Measurements from ENCODE around the gene KRTAP29-1.

KRTAP29-1 gene

DNA sequence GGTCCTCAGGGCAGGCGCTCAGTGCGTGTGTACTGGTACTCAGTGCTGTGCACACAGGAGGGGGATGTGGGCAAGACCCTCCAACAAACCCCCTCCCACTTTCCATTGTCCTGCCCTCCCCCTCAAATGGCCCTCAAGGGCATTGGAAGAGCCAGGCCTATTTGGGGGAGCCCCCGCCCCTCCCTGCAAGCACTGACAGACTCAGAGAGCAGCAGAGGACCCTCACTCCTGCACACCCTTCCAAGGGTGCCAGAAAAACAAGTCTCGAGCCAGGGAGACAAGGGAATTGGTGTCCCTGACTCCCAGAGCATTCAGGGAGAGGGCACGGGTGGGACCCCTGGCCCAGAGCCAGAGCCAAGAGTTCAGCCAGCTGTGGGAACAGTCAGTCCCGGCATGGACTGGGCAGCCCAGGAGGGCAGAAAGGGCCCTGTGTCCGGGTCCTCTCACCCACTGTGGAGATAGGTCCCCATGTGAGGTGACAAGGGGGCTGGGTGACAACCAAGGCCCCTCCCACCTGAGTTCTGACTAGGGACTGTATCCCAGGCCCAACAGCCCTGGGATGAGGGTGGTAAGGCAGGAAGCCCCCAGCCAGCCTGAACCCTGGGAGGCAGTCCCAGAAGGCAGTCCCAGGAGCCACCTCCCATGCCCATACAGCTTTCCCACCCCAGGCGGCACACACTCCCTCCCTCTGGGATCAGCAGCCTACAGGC, 24.9 kb upstream of the KRTAP29-1 start:
- no peak for DNase-seq (ENCODE audit: low read depth in 2 of 2)

DNA sequence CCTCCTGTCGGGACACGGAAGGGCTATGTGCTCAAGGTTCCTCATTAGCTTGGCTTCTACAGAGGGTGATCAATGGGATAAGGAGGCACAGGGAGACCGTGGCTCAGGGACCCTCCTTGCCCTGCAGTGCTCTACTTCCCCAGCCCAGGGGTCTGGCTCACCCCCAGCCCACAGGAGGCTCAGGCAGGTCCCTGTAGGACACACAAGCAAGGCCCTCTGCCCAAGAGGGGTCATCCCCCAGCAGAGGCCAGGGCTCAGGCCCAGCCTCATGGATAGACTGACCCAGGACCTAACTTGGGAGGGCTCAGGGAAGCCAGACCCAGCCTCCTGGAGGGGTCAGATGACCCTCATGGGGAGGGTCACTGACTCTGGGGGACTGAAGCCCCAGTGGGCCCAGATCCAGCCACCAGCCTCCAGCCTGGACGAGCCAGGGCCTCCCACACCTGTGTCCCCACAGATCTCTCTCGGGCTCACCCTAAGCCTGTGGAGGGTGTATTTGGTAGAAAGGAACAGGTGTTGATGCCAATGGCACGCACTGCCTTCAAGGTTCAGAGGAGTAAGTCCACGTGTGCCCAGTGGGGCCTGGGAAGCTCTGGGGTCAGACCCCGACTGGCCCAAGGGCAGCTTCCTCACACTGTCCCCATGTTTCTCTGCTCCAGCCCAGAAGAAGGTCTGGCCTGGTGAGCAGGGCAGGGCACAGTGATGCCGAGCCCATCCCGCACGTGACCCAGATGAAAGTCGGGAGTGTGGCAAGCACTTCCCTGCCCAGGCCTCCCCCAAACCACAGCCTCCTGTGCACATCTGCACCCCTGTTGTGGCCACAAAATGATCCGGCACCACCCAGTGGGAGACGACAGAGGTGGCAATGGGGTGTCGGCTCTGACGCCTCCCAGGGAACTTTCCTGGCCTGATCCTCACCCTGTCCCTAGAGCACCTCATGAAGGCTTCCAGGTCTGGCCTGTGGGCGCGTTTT, 23.8 kb upstream of the KRTAP29-1 start:
- DNase-seq (ENCODE audit: low read depth in 2 of 2): no peak

DNA sequence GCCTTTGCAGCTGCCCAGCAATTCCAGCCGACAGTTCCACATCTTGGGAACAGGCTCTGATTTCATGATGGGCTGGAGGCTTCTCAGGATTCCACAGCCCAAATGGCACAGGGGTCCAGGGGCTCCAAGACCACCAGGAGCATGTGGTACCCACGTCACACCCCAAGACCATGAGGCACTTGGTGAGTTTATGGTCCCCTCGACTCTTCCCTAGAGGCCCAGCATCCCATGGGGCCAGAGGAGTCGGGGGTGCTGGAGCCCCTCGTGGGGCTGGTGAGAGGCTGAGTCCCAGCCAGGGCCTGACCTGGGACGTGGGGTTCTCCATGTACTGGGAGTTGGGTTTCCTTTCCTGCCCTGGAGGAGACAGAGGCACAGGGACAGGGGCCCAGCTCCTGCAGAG, 23.0 kb upstream of the KRTAP29-1 start:
- no peak for DNase-seq (ENCODE audit: low read depth in 2 of 2)

DNA sequence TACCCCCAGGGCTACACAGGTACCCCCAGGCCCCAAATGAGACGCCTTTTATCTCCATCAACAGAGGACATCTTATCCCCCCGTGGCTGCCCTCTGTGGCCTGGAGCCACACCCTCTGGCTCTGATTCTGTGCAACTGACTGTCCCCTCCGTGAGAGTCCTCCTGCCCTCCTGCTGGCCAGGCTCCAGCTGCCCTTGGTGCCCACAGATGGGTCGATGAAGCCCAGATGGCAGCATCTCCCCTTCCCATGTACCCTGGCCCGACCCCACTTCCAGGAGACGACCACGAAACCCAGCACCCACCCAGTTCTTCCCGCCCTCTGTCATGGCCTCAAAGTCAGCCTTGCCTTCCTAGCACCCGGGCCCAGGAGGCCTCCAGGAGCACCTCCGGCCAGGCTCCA, 22.5 kb upstream of the KRTAP29-1 start:
- DNase-seq (ENCODE audit: low read depth in 2 of 2): no peak

DNA sequence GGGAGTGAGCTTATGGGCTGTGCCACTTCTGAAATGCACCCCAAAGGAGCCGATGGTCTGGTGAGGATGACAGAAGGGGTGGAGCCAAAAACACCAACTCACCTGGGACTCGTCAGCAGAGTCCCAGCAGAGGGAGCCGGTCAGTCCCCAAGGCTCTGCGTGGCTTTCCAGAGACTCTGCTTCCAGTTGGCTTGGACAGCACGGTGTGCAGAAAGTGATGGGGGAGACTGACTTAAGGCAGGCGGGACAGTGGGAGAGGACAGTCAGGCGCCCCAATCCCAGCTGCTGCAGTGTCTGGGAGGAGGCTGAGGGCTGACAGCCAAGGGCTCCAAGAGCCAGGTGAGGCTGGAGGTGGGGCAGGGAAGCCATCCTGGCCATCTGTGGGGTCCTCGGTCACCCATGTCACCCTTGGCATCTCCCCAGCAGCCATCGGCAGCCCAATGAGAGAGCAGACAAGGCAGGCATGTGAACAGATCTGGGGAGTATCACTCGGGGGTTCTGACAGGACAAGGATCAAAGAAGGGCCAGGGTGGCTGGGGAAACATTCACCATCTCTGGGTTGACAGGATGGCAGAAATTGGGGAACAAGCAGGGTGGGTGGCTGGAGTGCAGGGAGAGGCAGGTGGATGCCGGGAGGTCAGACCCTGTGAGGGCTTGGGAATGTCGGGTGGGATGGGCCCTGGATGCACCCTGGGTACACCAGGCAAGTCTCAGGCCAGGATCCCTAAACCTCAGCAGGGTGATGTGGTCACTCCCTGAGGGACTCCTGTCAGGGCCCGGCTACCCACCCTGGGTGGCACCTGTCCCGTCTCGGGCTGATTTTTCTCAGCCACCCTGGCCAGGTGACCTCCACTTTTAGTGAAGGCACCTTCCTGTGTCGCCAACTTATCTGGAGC, 21.8 kb upstream of the KRTAP29-1 start:
- DNase-seq (ENCODE audit: low read depth in 2 of 2): no peak

DNA sequence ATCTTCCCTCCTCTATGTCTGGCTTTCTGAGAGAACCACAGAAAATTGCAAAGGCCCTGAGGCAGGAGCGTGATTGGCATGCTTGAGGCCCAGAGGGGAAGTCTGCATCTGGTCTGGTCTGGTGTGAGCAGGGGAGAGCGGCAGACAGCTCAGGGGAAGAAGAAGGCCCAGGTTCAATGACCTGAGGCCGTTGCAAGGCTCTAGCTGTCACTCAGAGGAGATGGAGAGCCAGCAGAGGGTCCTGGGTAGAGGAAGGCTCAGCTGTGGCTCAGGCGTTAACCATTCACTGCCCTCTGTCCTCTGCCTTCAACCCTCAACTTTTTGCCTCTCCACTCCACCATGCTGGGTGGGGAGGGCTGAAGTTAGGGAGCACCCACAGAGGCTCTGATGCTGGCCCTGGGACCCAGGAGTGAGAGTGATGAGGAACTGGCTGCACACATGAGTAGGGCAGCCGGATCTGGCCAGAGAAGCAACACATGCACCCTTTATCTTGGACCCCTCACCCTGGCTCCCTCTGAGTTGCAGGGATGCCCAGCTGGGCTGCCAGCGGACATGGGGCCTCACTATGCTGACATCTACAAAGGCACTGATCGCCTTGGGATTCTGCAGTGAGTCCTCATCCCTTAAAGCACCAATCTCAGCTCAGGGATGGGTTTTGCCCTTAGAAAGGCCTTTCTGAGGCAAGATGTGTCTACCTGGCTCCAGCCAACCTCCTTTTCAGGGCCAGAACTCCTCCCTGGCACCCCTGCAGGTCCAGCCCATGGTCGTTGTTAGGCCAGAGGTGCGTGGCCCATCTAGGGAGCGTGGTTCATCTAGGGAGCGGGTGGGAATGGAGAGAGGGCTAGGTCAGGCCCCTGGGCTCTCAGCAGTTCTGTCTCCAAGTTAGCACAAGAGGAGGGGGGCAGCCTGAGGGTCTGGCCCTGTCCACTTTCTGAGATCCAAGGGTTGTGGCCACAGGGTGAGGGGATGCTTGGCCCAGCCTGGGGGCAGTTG, 20.5 kb upstream of the KRTAP29-1 start:
- no peak for DNase-seq (ENCODE audit: low read depth in 2 of 2)

DNA sequence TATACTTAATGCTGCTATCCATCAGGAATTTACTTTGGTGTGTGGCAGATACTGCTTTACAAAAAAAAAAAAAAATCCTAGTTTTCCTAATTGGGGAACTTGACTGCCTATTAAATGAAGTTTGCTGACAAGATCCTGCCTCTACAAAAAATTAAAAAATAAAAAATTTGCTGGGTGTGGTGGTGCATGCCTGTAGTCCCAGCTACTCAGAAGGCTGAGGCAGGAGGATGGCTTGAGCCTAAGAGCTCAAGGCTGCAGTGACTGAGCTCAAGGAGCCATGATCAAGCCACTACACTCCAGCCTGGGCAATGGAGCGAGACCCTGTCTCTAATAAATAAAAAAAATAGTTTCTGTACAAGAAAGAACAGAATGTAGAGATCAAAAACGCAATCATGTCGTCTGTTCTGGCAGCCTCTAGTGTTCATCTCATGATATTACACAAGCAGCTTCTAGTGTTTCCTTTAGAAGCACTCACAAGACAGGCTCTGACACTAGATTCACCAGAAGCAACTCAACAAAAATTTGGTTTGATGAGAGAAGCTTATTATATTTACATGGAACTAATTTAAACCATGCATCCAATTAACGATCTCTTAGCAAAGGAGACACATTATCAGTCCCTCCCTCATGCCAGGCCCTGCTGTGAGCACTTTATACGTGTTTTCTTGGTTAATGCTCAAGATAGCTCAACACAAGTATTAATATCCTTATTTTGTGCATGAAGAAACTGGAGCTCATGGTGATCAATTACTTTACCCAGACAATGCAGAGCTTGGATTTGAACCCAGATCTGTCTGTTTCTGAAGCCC, 19.6 kb upstream of the KRTAP29-1 start:
- no peak for DNase-seq (ENCODE audit: low read depth in 2 of 2)

DNA sequence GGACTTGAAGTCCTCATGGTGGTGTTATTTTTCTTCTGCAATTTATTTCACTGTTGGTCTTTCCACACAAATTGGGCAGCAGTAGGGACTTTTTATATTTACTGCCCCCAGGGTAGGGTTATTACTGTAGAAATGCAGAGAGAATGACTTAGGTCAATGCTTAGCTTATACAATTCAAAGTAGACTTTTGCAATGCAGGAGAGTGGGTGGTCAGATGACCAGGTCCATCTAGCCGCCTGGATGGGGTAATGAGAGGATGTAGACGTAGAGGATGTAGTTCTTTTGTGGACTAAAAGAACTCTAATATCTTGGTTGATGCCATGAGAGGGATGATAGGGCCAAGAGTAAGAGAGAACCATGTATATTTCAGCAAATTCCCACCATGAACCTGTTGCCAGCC, 15.6 kb upstream of the KRTAP29-1 start:
- no peak for DNase-seq (ENCODE audit: low read depth in 2 of 2)

DNA sequence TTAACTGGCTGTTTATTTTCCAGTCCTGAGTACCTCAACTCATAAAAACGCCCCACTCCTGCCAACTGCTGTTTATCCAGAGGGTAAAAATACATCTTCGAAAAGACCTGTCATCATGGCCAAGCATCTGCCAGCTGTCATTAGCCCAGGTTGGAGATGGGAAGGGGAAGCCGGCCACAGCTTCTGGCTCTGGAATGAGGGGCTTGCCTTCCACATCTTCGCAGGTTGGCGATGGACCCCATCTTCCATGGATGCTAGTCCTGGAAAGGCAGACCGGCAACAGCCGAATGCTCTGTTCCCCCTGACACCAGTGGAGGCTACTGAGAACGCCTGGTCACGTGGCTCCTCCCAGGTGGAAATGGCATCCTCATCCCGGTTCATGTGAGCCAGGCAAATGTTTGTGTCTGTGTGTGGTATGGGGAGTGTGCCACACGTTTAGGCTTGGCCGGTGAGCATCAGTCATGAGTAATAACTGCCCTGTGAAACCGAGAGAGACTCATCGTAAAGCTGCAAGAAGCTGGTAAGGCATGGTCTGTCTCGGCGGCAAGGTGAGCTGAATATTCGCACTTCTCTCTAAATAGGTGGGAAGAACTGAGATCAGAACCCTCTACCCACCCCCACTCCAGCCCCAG, 13.3 kb upstream of the KRTAP29-1 start:
- no peak for DNase-seq (ENCODE audit: low read depth in 2 of 2)

DNA sequence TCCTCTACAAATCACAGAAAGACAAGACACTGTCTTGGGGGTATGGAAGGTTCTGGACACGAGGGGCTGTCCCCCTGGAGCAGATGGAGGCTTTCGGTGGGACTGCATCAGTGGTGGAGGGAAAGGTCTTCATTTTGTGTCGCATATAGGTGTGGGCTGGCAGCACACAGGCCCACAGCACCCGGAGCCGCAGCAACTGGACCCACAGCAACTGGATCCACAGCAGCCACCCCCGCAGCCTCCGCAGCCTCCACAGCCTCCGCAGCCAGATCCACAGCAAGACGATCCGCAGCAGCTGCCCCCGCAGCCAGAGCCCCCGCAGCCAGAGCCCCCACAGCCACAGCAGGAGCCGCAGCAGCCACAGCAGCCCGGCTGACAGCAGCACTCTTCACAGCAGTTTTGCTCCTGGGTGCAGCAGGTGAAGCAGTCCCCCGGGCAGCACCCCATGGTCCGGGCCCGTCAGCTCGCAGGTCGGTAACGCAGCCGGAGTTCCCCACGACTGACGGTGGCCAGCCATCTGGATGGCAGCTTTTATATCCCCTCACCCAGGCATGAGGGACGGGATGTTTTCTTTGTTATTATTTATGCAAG, 12.6 kb upstream of the KRTAP29-1 start, which contains the start of gene KRTAP17-1:
TSS of gene KRTAP17-1 (minus strand) at position 507 of the 591 bp plus-strand sequence. CDS start at position 447, 60 bp downstream.
- DNase-seq (ENCODE audit: low read depth in 2 of 2): no peak

DNA sequence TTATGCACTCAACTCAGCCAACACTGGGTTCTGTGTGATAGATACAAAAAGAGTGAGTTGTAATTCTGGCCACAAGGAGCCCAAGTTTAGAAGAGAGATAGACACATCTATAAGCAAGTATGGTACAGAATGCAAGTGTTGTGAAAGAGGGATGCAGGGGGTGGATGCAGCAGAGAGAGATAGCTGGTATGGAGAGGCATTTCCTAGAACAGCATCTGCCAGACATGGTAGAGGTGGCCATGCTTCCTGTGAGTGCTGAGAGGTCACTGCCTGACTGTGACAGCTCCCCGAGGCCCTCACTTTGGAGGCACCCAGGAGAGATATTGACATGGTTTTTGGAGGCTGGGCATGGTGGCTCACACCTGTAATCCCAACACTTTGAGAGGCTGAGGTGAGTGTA, 8.5 kb upstream of the KRTAP29-1 start:
- DNase-seq (ENCODE audit: low read depth in 2 of 2): no peak

DNA sequence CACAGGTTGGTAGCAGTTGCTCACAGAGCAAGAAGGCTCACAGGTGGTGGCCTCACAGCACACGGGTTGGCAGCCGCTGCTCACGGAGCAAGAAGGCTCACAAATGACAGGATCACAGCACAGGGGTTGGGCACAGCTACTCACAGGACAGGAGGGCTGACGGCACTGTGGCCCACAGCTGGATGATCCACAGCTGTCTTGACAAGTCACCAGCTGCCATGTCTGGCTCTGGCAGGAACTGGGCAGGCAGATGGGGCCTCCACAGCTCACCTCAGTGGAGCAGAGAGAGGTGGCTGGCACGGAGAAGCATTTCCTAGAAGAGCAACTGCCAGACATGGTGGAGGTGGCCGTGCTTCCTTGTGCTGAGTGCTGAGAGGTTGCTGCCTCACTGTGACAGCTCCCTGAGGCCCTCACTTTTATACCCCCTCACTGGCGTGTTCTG, 6.3 kb upstream of the KRTAP29-1 start, which contains the start of gene KRTAP16-1:
TSS of gene KRTAP16-1 (minus strand) at position 392 of the 442 bp plus-strand sequence. CDS start at position 336, 56 bp downstream.
- peak in 1 of 2 donors; percentile 16 for DNase-seq (ENCODE audit: low read depth in 2 of 2)

DNA sequence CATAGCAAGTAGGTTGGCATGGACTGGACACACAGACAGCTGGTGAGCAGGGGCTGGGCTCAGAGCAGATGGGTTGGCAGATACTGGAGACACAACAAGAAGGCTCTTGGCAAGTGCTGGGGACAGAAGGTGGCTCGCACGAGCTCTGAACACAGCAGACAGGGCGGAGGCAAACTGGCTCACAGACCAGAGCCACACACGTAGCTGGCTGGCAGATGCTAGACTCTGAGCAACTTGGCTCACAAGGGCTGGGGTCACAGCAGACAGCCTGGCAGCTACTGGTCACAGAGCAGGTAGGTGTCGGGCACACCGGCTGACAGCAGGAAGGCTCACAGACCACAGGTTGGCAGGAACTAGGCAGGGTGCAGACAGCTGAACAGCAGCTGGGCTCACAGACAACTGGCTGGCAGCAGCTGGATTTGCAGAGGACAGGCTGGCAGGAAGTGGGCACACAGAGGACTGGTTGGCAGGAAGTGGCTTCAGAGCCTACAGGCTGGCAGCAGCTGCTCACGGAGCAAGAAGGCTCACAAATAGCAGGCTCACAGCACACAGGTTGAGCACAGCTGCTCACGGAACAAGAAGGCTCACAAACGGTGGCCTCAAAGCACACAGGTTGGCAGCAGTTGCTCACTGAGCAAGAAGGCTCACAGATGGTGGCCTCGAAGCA, 5.7 kb upstream of the KRTAP29-1 start:
- DNase-seq (ENCODE audit: low read depth in 2 of 2): peak; percentile 25 to 34

DNA sequence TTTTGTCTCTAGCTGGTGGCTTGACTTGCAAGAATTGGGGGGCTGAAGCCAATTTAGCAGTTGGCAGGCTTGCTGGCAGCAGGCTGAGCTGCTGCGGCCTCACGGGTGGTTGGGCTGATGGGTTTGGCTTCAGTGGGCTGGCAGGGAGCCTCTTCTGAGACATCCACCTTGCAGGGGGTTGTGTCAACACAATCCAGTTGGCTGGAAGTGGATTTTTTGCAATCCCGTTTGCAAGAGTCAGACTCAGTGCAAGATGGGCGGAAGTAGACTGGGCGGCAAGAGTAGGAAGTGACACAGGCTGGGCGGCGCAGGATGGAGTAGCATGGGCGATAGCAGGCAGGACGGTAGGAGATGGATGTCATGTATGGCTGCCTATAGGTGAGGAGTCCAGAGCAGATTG, 5.0 kb upstream of the KRTAP29-1 start:
- no peak for DNase-seq (ENCODE audit: low read depth in 2 of 2)

DNA sequence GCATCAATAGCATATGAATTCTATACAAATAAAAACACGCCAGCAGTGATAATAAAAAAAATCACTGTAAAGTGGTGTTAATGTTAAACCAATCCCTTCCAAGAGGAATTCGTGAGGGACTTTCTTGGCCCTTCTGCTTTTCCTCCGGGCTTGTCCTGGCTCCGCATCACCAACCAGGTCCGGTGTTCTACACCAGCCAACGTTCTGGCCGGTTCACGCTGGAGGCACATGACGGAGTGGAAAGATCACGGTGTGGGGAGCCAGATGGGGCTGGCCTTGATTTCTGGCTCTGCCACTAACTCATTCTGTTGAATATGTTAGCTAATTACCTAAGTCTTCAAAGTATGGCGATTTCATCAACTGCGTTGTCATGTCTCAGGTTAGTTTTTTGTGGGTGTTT, 1.4 kb upstream of the KRTAP29-1 start:
- DNase-seq (ENCODE audit: low read depth in 2 of 2): no peak

DNA sequence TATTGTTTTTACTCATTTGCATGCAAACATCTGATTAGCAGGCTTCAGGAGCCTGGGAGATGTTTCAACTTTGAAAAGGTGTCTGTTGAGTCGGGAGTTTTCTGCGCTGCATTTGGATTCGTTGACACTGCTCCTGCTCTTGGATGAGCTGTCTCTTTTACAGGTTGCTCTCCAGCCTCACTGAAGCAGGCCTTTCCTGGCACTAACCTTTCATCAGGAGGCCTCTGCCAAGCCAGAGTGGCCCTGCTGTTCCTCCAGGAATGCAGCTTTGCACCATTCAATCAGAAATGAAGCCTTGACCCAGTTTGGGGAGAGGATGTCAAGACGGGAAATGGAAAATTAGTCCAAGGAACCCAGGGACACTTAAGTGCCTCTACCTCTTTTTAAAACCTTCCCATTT, 330 bp upstream of the KRTAP29-1 start:
- DNase-seq (ENCODE audit: low read depth in 2 of 2): no peak

DNA sequence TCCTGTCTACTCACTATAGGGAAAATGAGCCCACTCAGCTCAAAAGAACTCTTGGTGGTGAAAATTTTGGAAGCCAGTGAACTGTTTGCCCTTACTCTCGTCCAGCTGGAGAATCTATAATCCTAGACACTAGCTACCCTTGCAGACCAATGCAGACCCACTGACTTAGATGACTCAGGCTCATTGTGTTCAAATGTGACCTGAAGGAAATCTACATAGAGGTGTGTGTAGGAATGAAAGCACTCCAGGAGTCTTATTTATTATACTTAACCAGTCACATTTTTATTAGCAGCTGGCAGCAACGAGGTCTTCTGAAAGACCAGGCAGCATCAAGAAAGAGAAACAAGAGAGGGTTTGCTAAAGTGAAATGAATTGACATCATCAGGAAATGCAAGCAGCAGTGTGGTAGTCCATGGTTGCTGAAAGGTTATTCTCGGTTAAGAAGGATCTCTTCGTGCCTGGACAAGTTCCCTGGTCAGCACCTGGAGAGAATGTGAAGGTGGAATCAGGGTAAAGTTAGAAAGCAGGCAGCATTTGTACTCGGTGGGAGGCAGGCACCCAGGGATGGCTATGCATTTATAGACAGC, 1.4 kb downstream of the KRTAP29-1 start:
- no peak for DNase-seq (ENCODE audit: low read depth in 2 of 2)
